PFSK-1 (cell line): Measurements from ENCODE around the gene SCYL2.

Experiments
- POLR2AphosphoS5 ChIP-seq: IDR thresholded peaks from 2 replicates; pipeline ENCODE4 v1.6.1; 2012; ENCODE audit warnings: low read depth, mild to moderate bottlenecking, control low read depth, low read length, moderate library complexity
- REST ChIP-seq, 2 experiments: IDR thresholded peaks; 2 replicates each; pipeline versions ENCODE4 v1.6.1 to v1.8.0; 2011 to 2012; ENCODE audit warnings: low read depth in 2 of 2, low read length in 2 of 2, control low read depth in 1 of 2, inconsistent platforms in 1 of 2, mild to moderate bottlenecking in 1 of 2, moderate library complexity in 1 of 2; ENCODE audit not compliant: insufficient read depth in 1 of 2
- SIN3A ChIP-seq: IDR thresholded peaks from 2 replicates; pipeline ENCODE4 v1.6.1; 2012; ENCODE audit warnings: mild to moderate bottlenecking, low read length, moderate library complexity, borderline replicate concordance; ENCODE audit not compliant: insufficient read depth
- TAF1 ChIP-seq: IDR thresholded peaks from 2 replicates; pipeline ENCODE4 v1.6.1; 2012; ENCODE audit warnings: low read length, control low read depth, borderline replicate concordance; ENCODE audit not compliant: insufficient read depth

- TF ChIP-seq POLR2AphosphoS5 (no peak), REST (IDR thresholded peaks at IDR 0.05; ENCODE audit: insufficient read depth in 1 of 2, low read depth in 2 of 2, low read length in 2 of 2) (no peak), SIN3A (no peak), TAF1 (no peak)
These were observed 101.1 kb downstream of the SCYL2 start for GRCh38 chr12:100368066-100368465.
